ENCODE results near the gene NID2. TPM values are rescaled to one million over a fixed set of nuclear protein-coding genes. Genes with fewer than 3 reads are reported as not detected.

Gene NID2
- total and polyA plus RNA-seq, 4 donors, result 3.4 to 116 (median 7.8) TPM

DNA sequence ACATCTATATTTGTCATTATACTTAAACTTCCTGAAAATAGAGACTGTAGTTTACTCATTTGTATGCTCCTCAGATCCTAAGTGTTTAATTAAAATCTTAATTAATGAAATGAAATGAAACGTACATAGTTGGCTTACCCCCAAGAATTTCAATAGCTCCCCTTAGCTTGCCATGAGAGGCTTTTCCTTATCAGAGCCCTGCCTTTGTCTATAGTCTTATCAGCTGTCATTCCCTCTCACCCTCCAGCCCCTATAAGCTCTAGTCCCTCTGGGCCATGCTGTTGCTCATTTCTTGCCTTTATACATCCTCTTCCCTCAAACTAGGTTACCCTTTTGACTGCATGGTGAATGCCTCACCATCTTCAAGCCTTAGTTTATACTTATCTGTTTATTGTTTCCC is 80.6 kb downstream of the NID2 start:
- H3K4me1 ChIP-seq (ENCODE audit: control insufficient read depth in 5 of 5, insufficient read depth in 5 of 5, low read length in 5 of 5), result peaks cover 0 to 19% (median 0%) of the 10 kb centered on the region in 5 donors
- TF ChIP-seq, protein P1, sequence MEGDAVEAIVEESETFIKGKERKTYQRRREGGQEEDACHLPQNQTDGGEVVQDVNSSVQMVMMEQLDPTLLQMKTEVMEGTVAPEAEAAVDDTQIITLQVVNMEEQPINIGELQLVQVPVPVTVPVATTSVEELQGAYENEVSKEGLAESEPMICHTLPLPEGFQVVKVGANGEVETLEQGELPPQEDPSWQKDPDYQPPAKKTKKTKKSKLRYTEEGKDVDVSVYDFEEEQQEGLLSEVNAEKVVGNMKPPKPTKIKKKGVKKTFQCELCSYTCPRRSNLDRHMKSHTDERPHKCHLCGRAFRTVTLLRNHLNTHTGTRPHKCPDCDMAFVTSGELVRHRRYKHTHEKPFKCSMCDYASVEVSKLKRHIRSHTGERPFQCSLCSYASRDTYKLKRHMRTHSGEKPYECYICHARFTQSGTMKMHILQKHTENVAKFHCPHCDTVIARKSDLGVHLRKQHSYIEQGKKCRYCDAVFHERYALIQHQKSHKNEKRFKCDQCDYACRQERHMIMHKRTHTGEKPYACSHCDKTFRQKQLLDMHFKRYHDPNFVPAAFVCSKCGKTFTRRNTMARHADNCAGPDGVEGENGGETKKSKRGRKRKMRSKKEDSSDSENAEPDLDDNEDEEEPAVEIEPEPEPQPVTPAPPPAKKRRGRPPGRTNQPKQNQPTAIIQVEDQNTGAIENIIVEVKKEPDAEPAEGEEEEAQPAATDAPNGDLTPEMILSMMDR (IDR thresholded peaks at IDR 0.05; ENCODE audit: control extremely low read depth, extremely low read depth), result no peak
- ATAC-seq (ENCODE audit: insufficient read depth, low FRiP score), result no peak
- no peaks in the 10 kb centered on the region for H3K9me3 ChIP-seq (ENCODE audit: control insufficient read depth in 4 of 4, insufficient read depth in 3 of 4, low read length in 3 of 4)
- no peak overlapping the region for H3K9ac ChIP-seq (ENCODE audit: insufficient read depth in 1 of 2, low read length in 2 of 2)
- H3K4me3 ChIP-seq, result no peak overlapping the region
- no peaks in the 10 kb centered on the region for H3K27me3 ChIP-seq (ENCODE audit: control insufficient read depth in 3 of 3, insufficient read depth in 3 of 3, low read length in 2 of 3)
- peak overlapping the region in 1 of 2 donors; percentile 63 for H3K27ac ChIP-seq (ENCODE audit: low read depth in 1 of 2, low read length in 1 of 2)
- no peak for DNase-seq
- WGBS, 2 donors, result 70 to 90% methylated on average over 1 of the region's 1 CpG
- H3K36me3 ChIP-seq (ENCODE audit: control insufficient read depth in 4 of 4, insufficient read depth in 4 of 4, low read length in 4 of 4), result peaks cover 4 to 7% (median 5%) of the 10 kb centered on the region in 4 donors

DNA sequence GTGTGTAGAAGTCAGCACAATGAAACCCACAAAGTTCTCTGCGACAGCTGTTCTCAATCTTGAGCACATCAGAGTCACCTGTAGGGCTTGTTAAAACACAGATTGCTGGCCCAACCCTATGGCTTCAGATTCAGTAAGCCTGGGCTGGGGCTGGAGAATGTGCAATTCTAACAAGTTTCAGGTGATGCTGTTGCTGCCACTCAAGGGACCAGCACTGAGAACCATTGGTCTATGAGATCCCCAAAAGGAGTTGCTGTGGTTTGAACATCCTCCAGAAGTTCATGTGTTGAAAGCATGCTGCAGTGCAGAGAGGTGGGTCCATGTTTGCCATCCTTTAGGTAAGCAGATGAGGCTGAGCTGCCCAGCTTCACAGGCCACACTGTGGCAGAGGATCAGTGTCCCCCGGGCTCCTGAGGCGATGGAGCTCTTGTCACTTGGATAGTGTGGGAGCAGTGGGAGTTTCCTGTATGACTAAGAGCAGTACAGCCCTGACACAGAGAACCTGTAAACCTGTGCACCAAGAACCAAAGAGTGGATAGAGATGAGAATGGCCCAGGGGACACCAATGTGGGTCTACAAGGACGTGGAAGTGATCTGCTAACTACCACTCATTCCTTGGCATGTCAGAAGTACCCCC is 87.5 kb downstream of the NID2 start:
- 93 to 97% methylated on average over 4 of the region's 4 CpGs for WGBS, 2 donors
- ATAC-seq (ENCODE audit: insufficient read depth, low FRiP score), result no peak

DNA sequence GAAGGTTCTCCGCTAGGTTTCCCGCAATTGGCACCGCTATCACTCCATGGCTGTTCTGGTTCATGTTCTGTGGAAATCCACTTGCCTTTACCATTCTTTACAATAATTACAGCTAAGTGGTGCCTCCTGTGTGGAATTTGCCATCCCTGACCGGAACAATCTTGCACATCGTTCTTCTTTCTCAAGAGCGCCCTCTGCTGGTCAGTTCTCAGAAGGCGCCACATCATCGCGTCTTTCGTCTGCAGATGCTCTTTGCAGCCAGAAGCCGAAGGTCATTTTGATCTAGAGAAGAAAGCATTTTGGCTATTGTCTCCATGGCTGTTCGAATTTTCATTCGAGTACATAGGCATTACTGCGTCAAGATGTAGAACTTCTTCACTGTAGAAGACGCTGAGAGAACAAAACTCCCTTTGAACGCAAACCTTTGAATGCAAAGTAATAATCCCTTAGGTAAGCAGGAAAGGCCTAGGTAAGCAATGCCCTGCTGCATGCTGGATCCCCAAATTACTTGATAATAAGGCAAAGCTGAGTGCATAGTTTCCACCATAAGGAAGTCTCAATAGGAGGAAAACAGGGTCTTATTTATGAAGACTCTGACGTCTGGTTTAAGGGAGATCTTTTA is 89.7 kb downstream of the NID2 start:
- H3K27ac ChIP-seq (ENCODE audit: low read depth in 1 of 2, low read length in 1 of 2), result peak overlapping the region in 1 of 2 donors; percentile 59
- TF ChIP-seq, protein P1 (IDR thresholded peaks at IDR 0.05; ENCODE audit: control extremely low read depth, extremely low read depth), result peak; percentile 86
- no peaks in the 10 kb centered on the region for H3K9me3 ChIP-seq (ENCODE audit: control insufficient read depth in 4 of 4, insufficient read depth in 3 of 4, low read length in 3 of 4)
- H3K9ac ChIP-seq (ENCODE audit: insufficient read depth in 1 of 2, low read length in 2 of 2), result no peak overlapping the region
- ATAC-seq (ENCODE audit: insufficient read depth, low FRiP score) (peak; percentile 74), DNase-seq (peak; percentile 88 to 93 (median 90))
- no peak overlapping the region for H3K4me3 ChIP-seq
- no peaks in the 10 kb centered on the region for H3K36me3 ChIP-seq (ENCODE audit: control insufficient read depth in 4 of 4, insufficient read depth in 4 of 4, low read length in 4 of 4)
- 26 to 28% methylated on average over 17 of the region's 17 CpGs for WGBS, 2 donors
- no peaks in the 10 kb centered on the region for H3K27me3 ChIP-seq (ENCODE audit: control insufficient read depth in 3 of 3, insufficient read depth in 3 of 3, low read length in 2 of 3)
- H3K4me1 ChIP-seq (ENCODE audit: control insufficient read depth in 5 of 5, insufficient read depth in 5 of 5, low read length in 5 of 5), result peaks cover 0 to 13% (median 0%) of the 10 kb centered on the region in 5 donors

More for the DNA sequence above, 87.5 kb downstream of the NID2 start:
- Histone ChIP-seq H3K4me1 (ENCODE audit: control insufficient read depth in 5 of 5, insufficient read depth in 5 of 5, low read length in 5 of 5) (peaks cover 0 to 13% (median 0%) of the 10 kb centered on the region in 5 donors), H3K9ac (ENCODE audit: insufficient read depth in 1 of 2, low read length in 2 of 2) (no peak overlapping the region), H3K27me3 (ENCODE audit: control insufficient read depth in 3 of 3, insufficient read depth in 3 of 3, low read length in 2 of 3) (no peaks in the 10 kb centered on the region), H3K36me3 (ENCODE audit: control insufficient read depth in 4 of 4, insufficient read depth in 4 of 4, low read length in 4 of 4) (no peaks in the 10 kb centered on the region), H3K4me3 (no peak overlapping the region), H3K9me3 (ENCODE audit: control insufficient read depth in 4 of 4, insufficient read depth in 3 of 4, low read length in 3 of 4) (no peaks in the 10 kb centered on the region), H3K27ac (ENCODE audit: low read depth in 1 of 2, low read length in 1 of 2) (no peak overlapping the region)
- TF ChIP-seq, protein P1 (IDR thresholded peaks at IDR 0.05; ENCODE audit: control extremely low read depth, extremely low read depth), result no peak
- no peak for DNase-seq
